Hematopoietic multipotent progenitor cell treated with erythropoietin and hydrocortisone succinate and interleukin-3 and kit ligand, for 4 days (in vitro differentiated cells): ENCODE data around the gene TUBB3.
"Not testable (repeated sequence)": the region's sequence is repeated elsewhere in the genome, so short reads cannot be mapped to it uniquely, and the experiment has no call there.

Source experiments
- DNase-seq: peaks from one replicate; pipeline ENCODE4 v3.0.0-alpha.2; 2015

TUBB3 gene

GRCh38 chr16:89902980-89903379, 20.2 kb upstream of the TUBB3 start:
- DNase-seq = no peak

- DNase-seq = no peak
Measured at GRCh38 chr16:89903908-89904515, 19.1 kb upstream of the TUBB3 start.

- DNase-seq = no peak
Measured at GRCh38 chr16:89904606-89905510, 18.3 kb upstream of the TUBB3 start.

- DNase-seq = no peak
Measured at GRCh38 chr16:89905511-89906139, 17.5 kb upstream of the TUBB3 start.

- no peak for DNase-seq
Measured at GRCh38 chr16:89906140-89907025, 16.8 kb upstream of the TUBB3 start.

GRCh38 chr16:89907055-89907814, 15.9 kb upstream of the TUBB3 start:
- no peak for DNase-seq

GRCh38 chr16:89908236-89908635, 14.9 kb upstream of the TUBB3 start:
- no peak for DNase-seq

- peak; percentile 87 for DNase-seq
Measured at GRCh38 chr16:89909777-89910716, 13.1 kb upstream of the TUBB3 start.

- DNase-seq = no peak
Measured at GRCh38 chr16:89910717-89911354, 12.3 kb upstream of the TUBB3 start.

- no peak for DNase-seq
Measured at GRCh38 chr16:89911375-89911774, 11.8 kb upstream of the TUBB3 start.

- DNase-seq = no peak
Measured at GRCh38 chr16:89912143-89912542, 11.0 kb upstream of the TUBB3 start.

- no peak for DNase-seq
Measured at GRCh38 chr16:89912627-89913026, 10.5 kb upstream of the TUBB3 start.

- DNase-seq = no peak
Measured at GRCh38 chr16:89913408-89914387, 9.4 kb upstream of the TUBB3 start.

- not testable (repeated sequence) for DNase-seq
Measured at GRCh38 chr16:89914642-89915285, 8.4 kb upstream of the TUBB3 start.

- no peak for DNase-seq
Measured at GRCh38 chr16:89915303-89916232, 7.6 kb upstream of the TUBB3 start.

- DNase-seq = peak; percentile 95
Measured at GRCh38 chr16:89917773-89918452, 5.2 kb upstream of the TUBB3 start.
